NCI-H2196 treated with DMSO at 0.1 percent for 48 hours (cell line): ENCODE data around the gene ENG.

Experiments
- DNase-seq: peaks from one replicate; lab custom pipeline; 2025; ENCODE audit not compliant: unreplicated experiment; lab: John Stamatoyannopoulos, UW

ENG gene

GRCh38 chr9:127866535-127866934 lies 12.1 kb upstream of the ENG start:
- no peak for DNase-seq

- no peak for DNase-seq
Measured at GRCh38 chr9:127865645-127866464, 11.4 kb upstream of the ENG start.

- no peak for DNase-seq
Measured at GRCh38 chr9:127863191-127863621, 8.7 kb upstream of the ENG start.

GRCh38 chr9:127862075-127863011 lies 7.9 kb upstream of the ENG start:
- DNase-seq, result no peak

- no peak for DNase-seq
Measured at GRCh38 chr9:127860779-127861178, 6.3 kb upstream of the ENG start.

DNA sequence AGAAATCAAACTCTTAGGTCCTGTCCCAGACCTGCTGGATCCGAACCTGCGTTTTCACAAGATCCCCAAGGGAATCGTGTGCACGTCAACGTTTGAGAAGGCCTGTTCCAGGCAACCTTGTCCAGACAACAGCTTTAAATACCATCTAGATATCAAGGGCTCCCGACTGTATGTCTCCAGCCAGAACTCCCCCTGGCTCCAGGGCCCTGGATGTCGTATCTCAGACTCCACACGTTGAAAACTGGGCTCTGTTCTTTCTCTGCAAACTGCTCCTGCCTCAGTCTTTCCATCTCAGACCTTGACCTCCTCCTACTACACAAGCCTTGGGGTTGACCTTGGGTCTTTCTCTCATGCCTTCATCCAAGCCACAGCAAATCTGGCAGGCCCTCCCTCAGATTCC lies 5.8 kb upstream of the ENG start:
- no peak for DNase-seq

DNA sequence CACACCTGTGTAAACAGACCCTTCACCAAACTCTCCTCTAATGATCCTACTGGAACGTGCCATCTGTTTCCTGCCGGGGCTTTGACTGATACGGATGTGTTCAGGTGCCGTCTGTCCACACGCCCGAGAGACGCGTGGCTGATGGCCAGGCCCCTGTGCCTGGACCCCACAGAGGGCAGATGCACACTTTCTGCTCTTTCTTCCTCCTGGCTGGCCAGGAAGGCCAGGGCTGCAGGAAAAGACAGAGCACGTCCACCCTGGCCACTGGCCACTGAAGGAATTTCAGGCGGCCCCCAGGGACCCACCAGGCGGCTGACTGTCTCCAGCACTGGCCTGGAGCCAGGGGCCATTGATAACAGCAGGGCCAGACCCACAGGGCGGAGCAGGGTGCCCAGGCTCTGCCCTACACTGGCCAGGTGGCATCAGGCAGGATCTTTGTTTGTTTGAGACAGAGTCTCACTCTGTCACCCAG lies 3.6 kb upstream of the ENG start:
- no peak for DNase-seq

GRCh38 chr9:127857278-127857677 lies 2.8 kb upstream of the ENG start:
- no peak for DNase-seq

DNA sequence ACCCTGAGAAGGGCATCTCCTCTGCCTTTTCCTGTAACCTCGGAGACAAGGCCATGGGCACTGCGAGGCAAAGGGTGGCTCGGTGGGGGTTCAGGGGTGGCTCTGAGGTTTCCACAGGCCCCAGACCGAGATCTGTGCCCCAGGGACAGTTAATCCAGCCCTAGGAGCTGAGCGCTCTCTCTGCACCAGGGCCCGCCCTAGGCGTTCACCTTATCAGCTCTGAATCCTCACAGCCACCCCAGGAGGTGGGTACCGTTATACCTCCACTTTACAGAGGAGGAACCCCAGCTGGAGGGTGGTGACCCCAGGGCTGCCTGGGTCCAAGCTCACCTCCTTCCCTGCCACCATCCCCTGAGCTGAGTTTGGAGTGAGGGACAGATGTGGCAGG lies 2.3 kb upstream of the ENG start:
- no peak for DNase-seq

GRCh38 chr9:127856094-127856728 lies 1.8 kb upstream of the ENG start:
- no peak for DNase-seq

DNA sequence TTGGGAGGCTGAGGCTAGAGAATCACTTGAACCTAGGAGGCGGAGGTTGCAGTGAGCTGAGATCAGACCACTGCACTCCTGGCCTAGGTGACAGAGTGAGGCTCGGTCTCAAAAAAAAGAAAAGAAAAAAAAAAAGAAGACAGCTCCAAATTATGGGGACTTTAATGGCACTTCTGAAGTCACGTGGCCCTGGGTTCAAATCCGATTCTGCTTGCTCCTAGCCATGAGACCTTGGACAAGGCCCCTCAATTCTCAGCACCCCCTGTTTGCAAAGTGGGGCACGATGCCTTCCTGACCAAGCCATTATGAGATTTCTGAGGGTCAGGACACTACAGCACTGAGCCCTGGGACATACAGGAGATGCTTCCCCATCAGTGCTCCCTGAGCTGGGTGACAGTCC lies 1.1 kb upstream of the ENG start:
- no peak for DNase-seq

DNA sequence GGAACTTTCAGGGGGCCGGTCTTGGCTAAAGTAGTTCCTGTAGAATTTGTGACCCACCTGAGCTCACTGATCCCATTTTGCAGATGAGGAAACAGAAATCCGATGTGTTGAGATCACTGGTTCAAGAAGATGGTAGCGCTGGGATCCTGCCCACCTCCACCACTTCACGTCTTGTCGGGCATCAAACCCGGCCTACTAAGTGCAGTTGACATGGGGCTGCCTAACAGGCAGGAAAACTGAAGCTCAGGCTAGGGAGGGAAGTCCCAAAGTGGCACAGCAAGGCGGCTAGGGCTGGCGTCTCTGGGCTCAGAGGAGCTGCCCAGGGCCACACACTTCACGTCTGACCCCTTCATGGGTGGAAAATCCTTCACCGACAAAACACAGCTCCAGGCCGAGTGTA lies 502 bp upstream of the ENG start:
- no peak for DNase-seq

- DNase-seq, result no peak
Measured at GRCh38 chr9:127853312-127854183, 910 bp downstream of the ENG start.

- no peak for DNase-seq
Measured at GRCh38 chr9:127852829-127853228, 1.6 kb downstream of the ENG start.

DNA sequence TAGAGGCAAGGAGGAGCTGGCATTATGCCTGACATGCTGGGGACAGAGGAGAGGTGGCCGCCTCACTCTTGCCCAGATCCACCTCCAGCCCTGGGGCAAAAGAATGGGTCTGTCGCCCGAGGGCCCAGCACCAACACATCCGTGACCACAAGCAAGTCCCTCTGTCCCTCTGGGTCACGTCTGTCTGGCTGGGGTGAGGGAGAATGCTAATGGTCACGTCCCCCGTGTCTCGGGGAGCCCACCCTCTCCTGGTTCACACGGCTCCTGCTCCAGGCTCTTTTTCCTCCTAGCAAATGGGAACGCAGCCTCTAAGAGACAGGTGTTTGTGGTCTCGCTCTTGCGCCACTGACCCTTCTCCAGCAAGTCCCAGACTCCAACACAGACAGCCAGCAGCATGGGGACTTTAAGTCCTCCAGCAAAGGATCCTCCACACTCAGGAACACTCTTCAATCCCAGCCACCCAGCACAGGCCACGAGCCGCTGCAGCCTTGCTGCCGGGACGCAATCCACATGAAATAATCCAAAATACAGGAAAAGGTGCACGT lies 4.1 kb downstream of the ENG start:
- DNase-seq, result no peak

DNA sequence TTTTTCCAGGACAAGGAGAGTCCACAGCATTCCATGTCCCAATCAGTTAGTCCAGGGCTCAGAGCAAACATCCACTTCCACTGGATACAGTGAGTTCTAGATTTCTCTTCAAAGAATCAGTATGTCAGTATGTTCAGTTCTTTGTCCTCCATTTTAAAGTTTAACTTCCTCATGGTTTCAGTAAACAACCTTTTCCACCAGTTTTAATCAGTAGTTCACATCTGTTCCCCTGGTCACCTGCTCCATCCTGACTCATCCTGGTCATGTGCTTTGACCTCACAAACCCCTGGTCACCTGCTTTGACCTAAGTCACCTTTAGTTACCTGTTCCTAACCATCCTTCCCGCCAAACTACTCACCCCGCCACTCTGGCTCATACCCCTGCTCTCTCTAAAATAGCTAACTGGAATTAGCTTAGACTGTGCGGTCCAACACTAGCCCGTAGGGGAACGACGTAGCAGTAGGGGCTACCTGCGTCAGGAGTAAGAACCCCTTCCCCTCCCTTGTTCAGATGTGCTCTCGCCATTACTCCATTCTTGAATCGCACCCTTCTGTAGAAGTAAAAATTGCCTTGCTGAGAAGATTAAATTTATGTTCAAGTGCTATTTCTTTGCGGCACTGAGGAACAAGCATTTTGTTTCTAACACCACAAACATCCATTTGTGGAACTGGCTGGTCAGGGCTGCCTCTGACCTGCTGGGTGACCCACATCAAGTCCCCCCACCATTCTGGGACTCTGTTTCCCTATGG lies 5.5 kb downstream of the ENG start:
- DNase-seq, result no peak

GRCh38 chr9:127847833-127848755 lies 6.4 kb downstream of the ENG start:
- DNase-seq, result no peak

- no peak for DNase-seq
Measured at GRCh38 chr9:127847178-127847510, 7.3 kb downstream of the ENG start.
